ENCODE measurements around the gene ZNF385B. TPM values are rescaled to one million over a fixed set of nuclear protein-coding genes. Genes with fewer than 3 reads are reported as not detected.

ZNF385B gene
- total and polyA plus RNA-seq, 2 donors (not counting 1 experiment from before 2014, with no cell fraction given): not detected

GRCh38 chr2:179622635-179623300 lies 238.6 kb downstream of the ZNF385B start:
- intact Hi-C loops (cut with micrococcal nuclease): no loop called here
- H3K79me2 ChIP-seq (ENCODE audit: control insufficient read depth, insufficient read depth, low read length): no peaks in the 10 kb centered on the region

More at GRCh38 chr2:179622635-179623300, 238.6 kb downstream of the ZNF385B start:
- CTCF ChIA-PET: no interaction called here
- Histone ChIP-seq H3K36me3 (replicated peaks in 1 of 2; ENCODE audit: control extremely low read depth in 1 of 2, control insufficient read depth in 1 of 2, extremely low read depth in 1 of 2, insufficient read depth in 2 of 2, low read length in 1 of 2) (no peaks in the 10 kb centered on the region), H3K27me3 (replicated peaks in 1 of 4; ENCODE audit: control extremely low read depth in 1 of 4, control insufficient read depth in 3 of 4, insufficient read depth in 4 of 4, low read length in 3 of 4) (no peaks in the 10 kb centered on the region), H3K4me1 (ENCODE audit: control insufficient read depth in 2 of 2, insufficient read depth in 2 of 2, low read length in 2 of 2) (no peaks in the 10 kb centered on the region), H3K9ac (ENCODE audit: low read length) (no peak overlapping the region), H3K4me3 (ENCODE audit: control extremely low read depth in 1 of 5, extremely low read depth in 1 of 5, insufficient read depth in 1 of 5, low read depth in 2 of 5, low read length in 4 of 5) (no peak overlapping the region), H4K20me1 (ENCODE audit: control insufficient read depth, insufficient read depth, low read length, poor library complexity, severe bottlenecking) (no peaks in the 10 kb centered on the region), H2AFZ (ENCODE audit: insufficient read depth, low read depth, low read length, poor library complexity, severe bottlenecking) (no peak overlapping the region), H3K27ac (ENCODE audit: low read length in 2 of 2) (no peak overlapping the region), H3K9me3 (ENCODE audit: control extremely low read depth in 1 of 3, control insufficient read depth in 2 of 3, insufficient read depth in 1 of 3, low read length in 2 of 3) (peaks cover 0 to 2% (median 0%) of the 10 kb centered on the region in 3 donors), H3K4me2 (replicated peaks; ENCODE audit: low read depth, low read length, poor library complexity, severe bottlenecking) (no peak overlapping the region)
- Mint-ChIP-seq H3K27ac (no peak overlapping the region), H3K9me3 (ENCODE audit: insufficient read depth) (no peaks in the 10 kb centered on the region), H3K4me3 (no peak overlapping the region), H3K27me3 (peaks cover 4% of the 10 kb centered on the region), H3K4me1 (no peaks in the 10 kb centered on the region)
- no peak for TF ChIP-seq EZH2 (IDR thresholded peaks at IDR 0.05; ENCODE audit: borderline replicate concordance, insufficient read depth, low read depth, low read length, poor library complexity, severe bottlenecking)
- no peak for TF ChIP-seq CTCF (IDR thresholded peaks at IDR 0.05)
- no peak for ATAC-seq (ENCODE audit: low read depth)
- POLR2A ChIA-PET: no interaction called here
- no peak for DNase-seq
- no CpG with 5 or more reads among the region's 3 CpGs for WGBS (ENCODE audit: insufficient coverage)

Data from B cell (primary cell).